ENCODE results near the gene WFS1.

- TF ChIP-seq CTCF (IDR thresholded peaks at IDR 0.05; ENCODE audit: control extremely low read depth in 1 of 3, insufficient read depth in 1 of 3, low read depth in 1 of 3, low read length in 3 of 3) (no peak), POLR2A (IDR thresholded peaks at IDR 0.05; ENCODE audit: control extremely low read depth in 1 of 2, low read depth in 2 of 2, low read length in 2 of 2) (no peak), SIN3A (conservative IDR thresholded peaks at IDR 0.05 in 1 of 2, IDR thresholded peaks at IDR 0.05 in 1 of 2; ENCODE audit: low read depth in 1 of 2, low read length in 2 of 2) (no peak)
Measured at GRCh38 chr4:6263526-6264224, 6.0 kb upstream of the WFS1 start.
